Endothelial cell of umbilical vein (primary cell): Measurements from ENCODE around the gene CROCC2. TPM values are rescaled to one million over a fixed set of nuclear protein-coding genes. Genes with fewer than 3 reads are reported as not detected.

ENCODE experiments used
- BruUV-seq: library from RNA; stranded (reverse); fragments of 400-500 nt; replicated peaks from 2 replicates; lab custom pipeline; 2021; lab: Mats Ljungman, UMichigan
- CTCF ChIA-PET: fragments of 300-600, 350-600 bp; sonication (Branson Sonifier 250); formaldehyde crosslinking; loops from one replicate; lab custom pipeline; 2021; ENCODE audit warnings: antibody characterized with exemption, inconsistent platforms; lab: Charles Lee
- POLR2A ChIA-PET: fragments of 300-600, 350-600 bp; sonication (Branson Sonifier 250); formaldehyde crosslinking; loops from one replicate; lab custom pipeline; 2021; ENCODE audit warnings: antibody characterized with exemption, inconsistent platforms; lab: Charles Lee
- DNase-seq: peaks from one replicate; pipeline ENCODE4 v3.0.0-alpha.2; 2011; ENCODE audit warnings: low read depth, low spot score
- FAIRE-seq: peaks from 2 replicates; lab custom pipeline; 2011; peaks lifted over from hg19 to GRCh38; lab: Jason Lieb, UNC
- H2AFZ ChIP-seq: 2 replicates; pipeline ENCODE4 v1.6.0; 2012; ENCODE audit warnings: low read depth, low read length, control low read depth, inconsistent platforms
- H3K27ac ChIP-seq: 2 replicates; pipeline ENCODE4 v1.5.1; 2011; ENCODE audit warnings: low read depth, mild to moderate bottlenecking, control low read depth, low read length, moderate library complexity; ENCODE audit not compliant: insufficient read depth
- H3K27me3 ChIP-seq, 2 experiments: 2 replicates each; pipeline versions ENCODE4 v1.6.0 to v1.6.1; 2011; ENCODE audit warnings: low read length in 2 of 2, mixed read lengths in 1 of 2; ENCODE audit not compliant: control insufficient read depth in 2 of 2, insufficient read depth in 2 of 2
- H3K36me3 ChIP-seq, 2 experiments: 2 replicates in 1 of 2; 3 replicates in 1 of 2; pipeline ENCODE4 v1.5.1; 2011; ENCODE audit warnings: low read length in 2 of 2, mild to moderate bottlenecking in 1 of 2, moderate library complexity in 1 of 2; ENCODE audit not compliant: control insufficient read depth in 2 of 2, insufficient read depth in 2 of 2; ENCODE audit errors: extremely low read depth in 1 of 2
- H3K4me1 ChIP-seq: 3 replicates; pipeline ENCODE4 v1.5.1; 2011; ENCODE audit warnings: mild to moderate bottlenecking, low read length; ENCODE audit not compliant: control insufficient read depth, insufficient read depth; ENCODE audit errors: extremely low read depth
- H3K4me2 ChIP-seq: 2 replicates; pipeline ENCODE4 v1.6.1; 2011; ENCODE audit warnings: low read length, control low read depth, mixed read lengths; ENCODE audit not compliant: insufficient read depth
- H3K4me3 ChIP-seq, 3 experiments: fragments of 200-600 bp in 1 of 3; sonication (generic), shearing (Covaris generic) in 1 of 3; replicated peaks in 1 of 3; 2 replicates each; pipeline ENCODE4 v1.5.1; 2011 to 2016; ENCODE audit warnings: control low read depth in 3 of 3, low read length in 3 of 3, mild to moderate bottlenecking in 2 of 3, inconsistent platforms in 1 of 3, low read depth in 1 of 3, moderate library complexity in 1 of 3; ENCODE audit not compliant: insufficient read depth in 1 of 3
- H3K79me2 ChIP-seq: 2 replicates; pipeline ENCODE4 v1.6.0; 2012; ENCODE audit warnings: low read length, inconsistent platforms; ENCODE audit not compliant: control insufficient read depth, insufficient read depth
- H3K9ac ChIP-seq: replicated peaks from 2 replicates; pipeline ENCODE3; 2011; ENCODE audit warnings: low read length, control low read depth; ENCODE audit not compliant: insufficient read depth; ENCODE audit errors: extremely low read depth
- H3K9me1 ChIP-seq: replicated peaks from 3 replicates; pipeline ENCODE4 v1.6.0; 2011; ENCODE audit warnings: mild to moderate bottlenecking, low read length; ENCODE audit not compliant: control insufficient read depth, insufficient read depth; ENCODE audit errors: extremely low read depth
- H3K9me3 ChIP-seq: replicated peaks from 2 replicates; pipeline ENCODE4 v1.5.1; 2012; ENCODE audit warnings: low read length, inconsistent platforms; ENCODE audit not compliant: control insufficient read depth, insufficient read depth
- H4K20me1 ChIP-seq: replicated peaks from 2 replicates; pipeline ENCODE3; 2011; ENCODE audit warnings: mild to moderate bottlenecking, low read length; ENCODE audit not compliant: control insufficient read depth, insufficient read depth; ENCODE audit errors: extremely low read depth
- EZH2 ChIP-seq: IDR thresholded peaks from 2 replicates; pipeline ENCODE4 v1.6.1; 2012; ENCODE audit warnings: borderline replicate concordance, low read depth, mild to moderate bottlenecking, moderate library complexity, low read length, inconsistent platforms; ENCODE audit not compliant: severe bottlenecking
- FOS ChIP-seq: IDR thresholded peaks from 2 replicates; pipeline ENCODE4 v1.6.1; 2011; ENCODE audit warnings: mild to moderate bottlenecking, low read length, moderate library complexity, borderline replicate concordance; ENCODE audit not compliant: insufficient read depth
- GATA2 ChIP-seq: IDR thresholded peaks from 2 replicates; pipeline ENCODE4 v1.7.0; 2011; ENCODE audit warnings: low read depth, mild to moderate bottlenecking, moderate library complexity, mixed read lengths, low read length; ENCODE audit not compliant: insufficient read length, insufficient read depth
- JUN ChIP-seq: IDR thresholded peaks from 2 replicates; pipeline ENCODE4 v1.6.1; 2011; ENCODE audit warnings: borderline replicate concordance, low read depth; ENCODE audit not compliant: insufficient read length, insufficient read depth
- MYC ChIP-seq: IDR thresholded peaks from one replicate; pipeline ENCODE4 v1.6.1; 2011; ENCODE audit warnings: mild to moderate bottlenecking, low read depth, low read length
- POLR2A ChIP-seq: IDR thresholded peaks from 2 replicates; pipeline ENCODE4 v1.6.1; 2012; ENCODE audit warnings: low read depth, mild to moderate bottlenecking, control low read depth, low read length
- POLR2AphosphoS5 ChIP-seq: IDR thresholded peaks from 2 replicates; pipeline ENCODE4 v1.6.1; 2012; ENCODE audit warnings: low read depth, mild to moderate bottlenecking, control low read depth, low read length, moderate library complexity; ENCODE audit not compliant: insufficient read depth
- dilution Hi-C: fragments of 300-500 bp; cut with MboI; formaldehyde crosslinking; loops from one replicate; pipeline ENCODE4 v1.15.0; 2019; ENCODE audit warnings: low sequenced_read_pairs; ENCODE audit not compliant: extremely low pct_ligation_motif_present
- intact Hi-C: fragments of 100-400 bp; cut with micrococcal nuclease; formaldehyde crosslinking; loops from one replicate; pipeline ENCODE4 v1.10.0; 2022
- polyA plus RNA-seq, 4 experiments: library from polyadenylated mRNA; depleted of rRNA in 3 of 4; stranded (reverse) in 3 of 4; unstranded in 1 of 4; fragments of >200 nt; gene quantifications; 2 replicates each; pipeline versions ENCODE4 v1.2.1 to v1.2.3, GENCODE V29; 2011 to 2012; ENCODE audit warnings: missing spikeins in 1 of 4
- total RNA-seq: library from RNA; stranded (reverse); gene quantifications from 2 replicates; pipeline ENCODE4 v1.2.3, GENCODE V29; 2021
- TF ChIP-seq, protein P1 (sequence below): IDR thresholded peaks from 2 replicates; pipeline ENCODE4 v1.6.1; 2011; ENCODE audit not compliant: insufficient read depth, insufficient read length
- TF ChIP-seq, protein P2 (sequence below), 2 donors: IDR thresholded peaks; 1 replicate in 1 of 2; 2 replicates in 1 of 2; pipeline ENCODE4 v1.5.1; 2011; ENCODE audit warnings: low read length in 2 of 2, mild to moderate bottlenecking in 2 of 2, moderate library complexity in 2 of 2, control low read depth in 1 of 2, inconsistent platforms in 1 of 2, low read depth in 1 of 2; ENCODE audit not compliant: insufficient read depth in 1 of 2; ENCODE audit errors: extremely low read depth in 1 of 2

The CROCC2 gene
- total and polyA plus RNA-seq, 2 donors (not counting 3 experiments of a cell fraction or from before 2014, with no cell fraction given), result not detected

DNA sequence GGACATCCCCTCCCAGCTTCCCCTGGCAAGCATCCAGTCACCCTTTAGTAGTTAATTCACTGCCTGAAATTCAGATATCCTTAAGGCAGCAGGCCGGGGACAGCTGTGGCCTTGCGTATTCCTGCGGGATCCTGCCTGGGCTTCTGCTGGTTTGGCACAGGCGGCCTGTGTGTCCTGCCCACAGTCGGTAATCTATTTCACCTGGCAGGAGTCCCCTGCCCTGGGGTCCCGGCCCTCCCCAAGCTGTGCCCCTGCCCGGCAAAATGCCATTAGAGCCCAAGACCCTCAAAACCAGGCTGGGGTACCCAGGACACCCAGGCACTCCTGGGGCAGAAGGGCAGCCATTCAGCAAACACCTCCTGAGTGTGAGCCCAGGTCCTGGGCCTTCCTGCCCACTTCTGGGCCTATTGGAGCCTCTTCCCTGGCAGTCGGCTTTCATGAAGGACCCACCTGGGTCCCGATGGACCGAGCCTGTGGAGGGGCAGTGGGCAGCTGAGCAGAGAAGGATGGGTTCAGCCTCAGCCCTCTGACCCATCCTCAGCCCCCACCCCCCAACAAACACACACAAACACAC is 11.6 kb downstream of the CROCC2 start:
- Histone ChIP-seq H3K4me3 (no peak overlapping the region), H3K79me2 (no peaks in the 10 kb centered on the region), H3K9ac (no peak overlapping the region), H3K9me1 (no peaks in the 10 kb centered on the region), H4K20me1 (no peaks in the 10 kb centered on the region), H3K4me1 (peaks cover 13% of the 10 kb centered on the region), H3K36me3 (no peaks in the 10 kb centered on the region), H3K4me2 (no peak overlapping the region), H2AFZ (no peak overlapping the region), H3K27me3 (no peaks in the 10 kb centered on the region), H3K27ac (no peak overlapping the region), H3K9me3 (no peaks in the 10 kb centered on the region)
- DNase-seq, result no peak
- ChIA-PET POLR2A (no interaction called here), CTCF (interaction anchor here (1.4 kb wide), 1 partner anchor 66 kb away, joined by 7 read pairs; no protein-coding TSS in a partner anchor)
- intact Hi-C loops, result loop anchor here (10.0 kb wide), 1 partner anchor 157 kb away; no protein-coding TSS in a partner anchor
- TF ChIP-seq POLR2AphosphoS5 (no peak), FOS (no peak), MYC (no peak), POLR2A (no peak), JUN (no peak), GATA2 (no peak), EZH2 (no peak)
- TF ChIP-seq, protein P1, sequence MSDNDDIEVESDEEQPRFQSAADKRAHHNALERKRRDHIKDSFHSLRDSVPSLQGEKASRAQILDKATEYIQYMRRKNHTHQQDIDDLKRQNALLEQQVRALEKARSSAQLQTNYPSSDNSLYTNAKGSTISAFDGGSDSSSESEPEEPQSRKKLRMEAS, result no peak
- TF ChIP-seq, protein P2, sequence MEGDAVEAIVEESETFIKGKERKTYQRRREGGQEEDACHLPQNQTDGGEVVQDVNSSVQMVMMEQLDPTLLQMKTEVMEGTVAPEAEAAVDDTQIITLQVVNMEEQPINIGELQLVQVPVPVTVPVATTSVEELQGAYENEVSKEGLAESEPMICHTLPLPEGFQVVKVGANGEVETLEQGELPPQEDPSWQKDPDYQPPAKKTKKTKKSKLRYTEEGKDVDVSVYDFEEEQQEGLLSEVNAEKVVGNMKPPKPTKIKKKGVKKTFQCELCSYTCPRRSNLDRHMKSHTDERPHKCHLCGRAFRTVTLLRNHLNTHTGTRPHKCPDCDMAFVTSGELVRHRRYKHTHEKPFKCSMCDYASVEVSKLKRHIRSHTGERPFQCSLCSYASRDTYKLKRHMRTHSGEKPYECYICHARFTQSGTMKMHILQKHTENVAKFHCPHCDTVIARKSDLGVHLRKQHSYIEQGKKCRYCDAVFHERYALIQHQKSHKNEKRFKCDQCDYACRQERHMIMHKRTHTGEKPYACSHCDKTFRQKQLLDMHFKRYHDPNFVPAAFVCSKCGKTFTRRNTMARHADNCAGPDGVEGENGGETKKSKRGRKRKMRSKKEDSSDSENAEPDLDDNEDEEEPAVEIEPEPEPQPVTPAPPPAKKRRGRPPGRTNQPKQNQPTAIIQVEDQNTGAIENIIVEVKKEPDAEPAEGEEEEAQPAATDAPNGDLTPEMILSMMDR (IDR thresholded peaks at IDR 0.05; ENCODE audit: extremely low read depth in 1 of 2, insufficient read depth in 1 of 2, low read depth in 1 of 2, low read length in 2 of 2), result no peak
- no TSS peak for BruUV-seq
- no peak for FAIRE-seq
- dilution Hi-C loops, result no loop called here
